NCI-H2171 treated with DMSO at 0.1 percent for 48 hours (cell line): ENCODE measurements around the gene CNOT4.
"Not testable (repeated sequence)": the region's sequence is repeated elsewhere in the genome, so short reads cannot be mapped to it uniquely, and the experiment has no call there.

ENCODE experiments used
- DNase-seq: peaks from one replicate; lab custom pipeline; 2025; lab: John Stamatoyannopoulos, UW

The CNOT4 gene

GRCh38 chr7:135512135-135512887, 2.4 kb upstream of the CNOT4 start:
- DNase-seq = peak; percentile 54

GRCh38 chr7:135510592-135511183, 786 bp upstream of the CNOT4 start:
- DNase-seq = peak; percentile 60

GRCh38 chr7:135509589-135509838, 388 bp downstream of the CNOT4 start:
- no peak for DNase-seq

- DNase-seq = peak; percentile 66
Measured at GRCh38 chr7:135508883-135509588, 866 bp downstream of the CNOT4 start.

GRCh38 chr7:135501402-135501801, 8.5 kb downstream of the CNOT4 start:
- no peak for DNase-seq

GRCh38 chr7:135499818-135500217, 10.1 kb downstream of the CNOT4 start:
- DNase-seq = no peak

GRCh38 chr7:135497161-135497560, 12.7 kb downstream of the CNOT4 start:
- not testable (repeated sequence) for DNase-seq

- DNase-seq = no peak
Measured at GRCh38 chr7:135493362-135493761, 16.5 kb downstream of the CNOT4 start.

GRCh38 chr7:135492151-135492550, 17.8 kb downstream of the CNOT4 start:
- DNase-seq = no peak

GRCh38 chr7:135490783-135491182, 19.1 kb downstream of the CNOT4 start:
- DNase-seq = no peak

GRCh38 chr7:135489791-135490190, 20.1 kb downstream of the CNOT4 start:
- DNase-seq = no peak

GRCh38 chr7:135486261-135486920, 23.5 kb downstream of the CNOT4 start:
- DNase-seq = no peak

- no peak for DNase-seq
Measured at GRCh38 chr7:135481598-135481979, 28.3 kb downstream of the CNOT4 start.

GRCh38 chr7:135480966-135481597, 28.8 kb downstream of the CNOT4 start:
- DNase-seq = no peak

GRCh38 chr7:135475521-135475920, 34.4 kb downstream of the CNOT4 start:
- DNase-seq = no peak

- not testable (repeated sequence) for DNase-seq
Measured at GRCh38 chr7:135469705-135470104, 40.2 kb downstream of the CNOT4 start.

- no peak for DNase-seq
Measured at GRCh38 chr7:135467207-135467711, 42.6 kb downstream of the CNOT4 start.

GRCh38 chr7:135466442-135467206, 43.3 kb downstream of the CNOT4 start:
- no peak for DNase-seq

GRCh38 chr7:135463908-135464307, 46.0 kb downstream of the CNOT4 start:
- no peak for DNase-seq

- DNase-seq = no peak
Measured at GRCh38 chr7:135459951-135460567, 49.8 kb downstream of the CNOT4 start.

- DNase-seq = no peak
Measured at GRCh38 chr7:135459076-135459475, 50.8 kb downstream of the CNOT4 start.
